GM21619 (cell line): ENCODE measurements around the gene SMOC2.

ENCODE experiments used
- ATAC-seq: cut with Tn5 transposase; IDR thresholded peaks from one replicate; pipeline ENCODE4 v1.9.1; 2021; ENCODE audit not compliant: unreplicated experiment

SMOC2 gene

DNA sequence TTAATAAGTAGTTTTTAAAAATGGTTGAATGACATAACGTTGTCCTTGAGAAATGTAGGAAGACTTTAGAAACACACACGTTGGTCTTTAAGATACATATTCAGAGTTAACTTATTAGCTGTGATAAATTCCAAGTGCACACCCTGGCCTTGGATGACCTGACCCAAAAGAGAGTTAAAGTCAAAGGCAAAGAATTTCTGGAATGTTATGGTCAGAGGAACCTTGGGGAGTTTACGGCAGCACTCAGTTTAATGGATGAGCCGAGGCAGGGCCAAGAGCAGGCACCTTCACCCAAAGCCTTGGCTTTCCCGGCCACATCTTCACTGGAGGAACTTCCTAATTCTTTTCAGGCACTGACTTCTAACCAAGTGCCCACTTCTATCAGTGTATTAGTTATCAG lies 200.5 kb downstream of the SMOC2 start:
- no peak for ATAC-seq

DNA sequence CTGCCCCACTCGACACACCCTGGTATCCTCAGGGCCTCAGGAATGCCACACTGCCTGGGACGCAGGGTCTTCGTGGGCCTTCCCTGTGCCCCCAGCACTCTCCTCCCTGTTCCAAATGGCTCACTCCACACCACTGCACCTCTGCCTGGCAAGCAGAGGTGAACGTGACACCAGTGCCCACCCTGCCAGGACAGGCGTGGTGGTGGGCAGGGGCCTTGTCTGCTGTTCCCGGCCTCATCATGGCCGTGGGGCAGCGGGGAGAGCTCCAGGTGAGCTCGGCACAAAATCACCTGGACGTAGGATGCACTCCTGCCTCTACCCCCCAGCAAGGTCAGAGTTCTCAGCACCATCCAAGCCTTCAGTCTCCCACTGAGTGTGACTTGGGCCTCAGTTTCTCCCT lies 202.4 kb downstream of the SMOC2 start:
- no peak for ATAC-seq

DNA sequence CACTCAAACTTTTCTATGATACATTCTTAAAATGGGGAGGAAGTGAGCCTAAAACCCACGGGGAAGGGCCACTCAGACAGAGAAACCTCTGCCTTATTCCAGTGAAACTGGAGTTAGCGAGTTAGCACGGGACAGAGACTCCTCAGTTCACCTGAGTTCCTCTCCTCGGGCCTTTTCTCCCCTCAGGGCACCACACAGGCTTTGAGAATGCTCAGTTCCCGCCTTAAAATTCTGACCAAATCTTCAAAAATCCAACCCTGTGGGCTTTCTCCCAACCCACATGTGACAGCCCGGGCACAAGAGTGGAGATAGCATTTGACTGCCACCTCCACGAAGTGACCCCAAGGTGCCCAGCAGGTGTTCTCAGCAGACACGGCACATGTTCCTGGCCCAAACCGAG lies 204.3 kb downstream of the SMOC2 start:
- ATAC-seq, result no peak

DNA sequence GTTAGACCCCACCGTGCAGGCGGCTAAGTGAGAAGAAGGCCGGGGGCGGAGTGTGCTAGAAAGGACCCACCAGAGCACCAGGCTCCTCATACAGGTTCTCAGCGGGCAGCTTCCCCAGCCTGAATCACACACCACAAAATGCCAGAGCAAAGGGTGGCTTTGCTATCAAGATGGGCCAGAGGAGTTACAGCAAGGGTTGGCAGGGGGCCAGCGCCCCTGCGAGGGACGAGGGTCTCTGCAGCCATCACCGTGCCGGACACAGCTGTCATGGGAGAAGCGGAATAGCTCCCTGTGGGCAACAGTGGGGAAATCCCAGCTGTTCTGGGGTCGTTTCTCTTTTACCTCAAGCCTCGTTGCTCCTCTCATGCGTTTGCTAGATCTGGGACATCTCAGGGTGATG lies 206.3 kb downstream of the SMOC2 start:
- ATAC-seq, result no peak

DNA sequence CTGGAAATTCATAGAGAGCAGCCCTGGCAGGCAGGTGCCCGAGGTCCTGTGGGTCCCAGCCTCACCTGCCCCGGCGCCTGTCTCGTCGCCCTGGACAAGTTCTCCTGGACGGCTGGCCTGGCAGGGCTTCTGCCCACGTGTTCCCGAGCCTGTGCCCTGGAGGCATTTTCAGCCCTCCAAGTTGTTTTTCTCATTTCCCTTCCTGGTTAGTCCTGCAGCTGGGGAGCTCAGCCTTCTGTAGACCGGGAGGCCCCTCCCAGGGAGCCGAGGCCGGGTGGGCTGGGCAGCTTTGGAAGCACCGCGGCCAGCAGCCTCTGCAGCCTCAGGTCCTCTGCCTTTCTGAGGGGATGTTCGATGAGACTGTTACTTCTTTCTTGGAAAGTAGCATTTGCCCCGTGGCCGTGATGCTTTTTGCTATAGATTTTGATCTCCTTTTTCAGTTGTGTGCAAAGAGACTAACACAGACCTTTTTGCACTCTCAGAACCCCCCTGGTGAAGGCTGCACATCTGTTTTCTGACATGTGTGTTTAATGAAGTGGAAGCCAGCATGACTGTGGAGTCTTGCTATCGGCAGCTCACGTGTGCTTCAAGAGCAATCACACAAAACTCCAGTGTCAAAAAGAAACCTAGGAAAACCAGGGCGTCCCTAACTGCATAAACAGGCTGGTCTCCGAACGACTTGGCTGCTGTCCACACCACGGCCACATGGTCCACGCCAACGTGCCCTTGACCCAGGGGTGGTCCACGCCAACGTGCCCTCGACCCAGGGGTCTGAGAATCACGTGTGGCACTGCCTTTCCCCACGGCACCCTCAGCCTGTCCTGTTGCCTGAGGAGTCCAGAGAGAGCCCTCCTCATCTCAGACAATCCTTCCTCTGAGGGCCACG lies 207.5 kb downstream of the SMOC2 start:
- no peak for ATAC-seq

DNA sequence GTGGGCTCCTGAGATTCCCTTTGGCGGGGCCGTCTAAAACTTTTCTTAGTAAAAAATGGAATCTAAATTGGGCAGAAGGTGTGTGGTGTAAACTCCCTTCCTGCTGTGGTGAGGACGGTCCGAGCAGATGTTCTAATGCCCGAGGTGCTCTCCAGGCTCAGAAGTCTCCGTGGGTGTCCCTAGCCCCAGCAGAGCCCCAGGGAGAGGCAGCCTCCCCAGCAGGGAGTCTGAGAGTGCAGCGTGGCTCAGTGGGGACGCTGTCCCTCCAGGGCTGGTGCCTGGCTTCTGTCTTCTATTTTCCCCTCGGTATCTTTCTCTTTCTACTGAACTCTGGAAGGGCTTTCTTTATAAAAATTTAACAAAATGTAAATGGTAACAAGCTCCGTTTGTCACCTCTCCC lies 208.2 kb downstream of the SMOC2 start:
- no peak for ATAC-seq

DNA sequence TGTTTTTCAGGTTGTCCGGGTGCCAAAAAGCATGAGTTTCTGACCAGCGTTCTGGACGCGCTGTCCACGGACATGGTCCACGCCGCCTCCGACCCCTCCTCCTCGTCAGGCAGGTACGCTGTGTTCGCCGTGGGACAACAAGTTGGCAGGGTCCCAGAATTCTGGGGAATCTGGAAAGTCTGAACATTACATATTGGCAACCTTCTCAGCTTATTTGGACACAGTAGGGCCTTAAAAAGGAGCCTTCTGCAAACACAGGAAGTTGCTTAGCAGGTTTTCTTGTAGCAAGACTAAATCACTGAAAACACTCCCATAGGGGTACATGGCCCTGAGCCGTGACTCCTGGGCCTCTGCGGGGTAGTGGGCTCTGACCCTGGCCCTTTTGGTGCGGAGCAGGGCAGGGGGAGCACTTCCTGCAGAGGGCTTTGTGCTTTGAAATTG lies 209.7 kb downstream of the SMOC2 start:
- ATAC-seq, result no peak

DNA sequence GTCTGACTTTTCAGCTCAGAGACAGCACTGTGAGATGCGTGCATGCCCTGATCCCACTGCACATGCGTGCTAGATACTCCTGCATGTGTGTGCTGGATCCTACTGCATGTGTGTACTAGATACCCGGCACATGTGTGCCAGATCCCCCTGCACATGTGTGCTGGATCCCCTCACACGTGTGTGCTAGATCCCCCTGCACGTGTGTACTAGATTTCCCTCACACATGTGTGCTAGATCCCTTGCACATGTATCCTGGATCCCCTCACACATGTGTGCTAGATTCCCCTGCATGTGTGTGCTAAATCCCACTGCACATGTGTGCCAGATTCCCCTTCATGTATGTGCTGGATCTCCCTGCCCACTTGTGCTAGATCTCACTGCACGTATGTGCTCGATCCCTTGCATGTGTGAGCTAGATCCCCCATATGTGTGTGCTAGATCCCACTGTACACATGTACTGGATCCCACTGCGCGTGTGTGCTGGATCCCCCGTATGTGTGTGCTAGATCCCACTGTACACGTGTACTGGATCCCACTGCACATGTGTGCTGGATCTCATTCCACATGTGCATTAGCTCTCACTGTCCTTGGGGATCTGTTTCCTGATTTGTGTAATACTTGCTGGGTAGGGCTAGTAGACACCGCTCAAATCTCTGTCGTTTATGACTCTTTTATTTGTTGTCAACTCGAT lies 214.6 kb downstream of the SMOC2 start:
- ATAC-seq, result no peak

DNA sequence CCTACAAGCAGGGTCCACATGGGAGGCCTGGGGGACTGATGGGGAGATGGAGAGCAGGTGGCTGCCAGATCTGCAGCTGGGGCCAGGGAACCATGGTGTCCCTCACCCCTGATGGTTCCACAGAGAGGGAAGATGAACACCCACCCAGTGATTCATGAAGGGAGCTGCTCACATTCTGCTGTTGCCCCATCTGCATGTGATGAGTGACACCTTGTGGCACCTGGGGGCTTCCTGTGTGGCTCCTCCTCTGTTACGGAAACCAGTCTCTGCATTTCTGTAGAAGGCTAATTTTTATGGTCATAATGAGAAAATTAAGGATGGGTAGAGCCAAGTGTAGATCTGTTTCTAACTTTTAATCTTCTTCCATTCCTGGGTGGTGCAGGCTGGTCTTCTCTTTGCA lies 217.1 kb downstream of the SMOC2 start:
- ATAC-seq, result no peak

DNA sequence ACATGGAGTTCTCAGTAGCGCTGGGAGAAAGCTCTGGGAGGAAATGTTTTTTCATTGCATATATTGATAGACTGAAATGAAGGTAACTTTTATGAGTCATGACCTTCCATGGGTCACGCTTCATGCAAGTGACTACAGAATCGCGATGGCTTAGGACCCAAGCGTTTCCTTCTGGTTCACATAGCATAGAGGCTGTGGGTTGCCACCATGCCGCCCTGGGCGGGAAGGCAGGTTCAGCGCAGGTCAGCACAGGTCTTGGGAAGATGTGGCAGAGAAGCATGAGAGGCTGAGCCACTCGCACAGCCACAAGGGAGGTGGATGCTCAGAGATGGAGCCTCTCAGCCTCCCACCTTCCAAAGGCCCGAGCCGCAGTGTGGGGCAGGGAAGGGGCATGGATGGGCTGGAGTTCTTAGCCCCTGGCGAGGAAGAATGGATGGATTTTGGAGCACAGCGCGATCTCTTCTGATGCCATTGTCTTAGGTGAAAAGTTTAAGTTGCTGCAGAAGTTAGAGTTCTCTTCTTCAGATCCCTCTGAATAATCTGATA lies 219.5 kb downstream of the SMOC2 start:
- no peak for ATAC-seq

DNA sequence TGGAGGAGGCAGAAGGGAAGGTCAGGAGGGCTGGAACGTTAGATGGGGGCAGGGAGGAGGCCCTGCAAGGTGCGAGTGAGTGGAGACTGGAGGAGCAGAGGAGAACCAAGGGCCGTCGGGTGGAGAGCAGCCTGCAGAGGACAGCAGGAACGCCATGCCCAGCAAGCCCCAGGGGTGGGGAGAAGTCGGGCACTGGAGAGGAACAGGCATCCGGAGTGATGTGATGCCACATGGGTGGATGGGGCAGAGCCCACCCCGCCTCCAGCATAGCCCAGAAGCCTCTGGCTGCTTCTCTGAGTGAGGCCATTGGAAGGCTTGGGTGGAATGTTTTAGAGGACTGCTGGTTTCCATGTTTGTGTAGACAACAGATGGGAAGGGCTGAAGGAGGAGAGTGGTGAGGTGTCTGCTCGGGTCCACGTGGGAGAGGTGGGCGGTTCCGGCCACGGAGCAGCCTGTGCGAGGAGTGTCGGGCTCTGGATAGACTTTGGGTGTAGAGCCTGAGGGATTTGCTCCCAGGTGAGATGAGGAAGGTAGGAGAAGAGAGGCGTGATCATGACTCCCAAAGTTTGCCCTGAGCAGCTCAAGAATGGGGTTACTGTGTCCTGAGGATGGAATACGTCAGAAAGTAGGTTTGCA lies 221.4 kb downstream of the SMOC2 start:
- ATAC-seq, result no peak

DNA sequence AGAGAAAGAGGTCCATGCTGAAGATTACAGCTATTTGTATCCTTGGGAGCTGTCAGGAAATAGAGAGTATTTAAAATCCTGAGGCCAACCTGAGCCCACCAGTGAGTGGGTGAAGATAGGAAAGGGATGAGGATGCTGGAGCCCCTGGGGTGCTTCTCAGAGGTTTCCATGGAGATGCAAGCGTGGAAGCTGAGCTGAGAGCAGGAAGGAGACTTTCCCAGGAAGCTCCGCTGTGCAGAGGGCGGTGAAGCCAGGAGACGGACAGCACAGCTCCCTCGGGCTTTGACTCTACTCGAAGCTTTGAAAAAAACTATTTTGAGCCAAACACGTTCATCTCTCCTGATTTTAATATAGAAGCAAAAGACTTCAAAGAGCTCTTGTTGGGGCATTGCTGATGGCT lies 222.1 kb downstream of the SMOC2 start:
- no peak for ATAC-seq

DNA sequence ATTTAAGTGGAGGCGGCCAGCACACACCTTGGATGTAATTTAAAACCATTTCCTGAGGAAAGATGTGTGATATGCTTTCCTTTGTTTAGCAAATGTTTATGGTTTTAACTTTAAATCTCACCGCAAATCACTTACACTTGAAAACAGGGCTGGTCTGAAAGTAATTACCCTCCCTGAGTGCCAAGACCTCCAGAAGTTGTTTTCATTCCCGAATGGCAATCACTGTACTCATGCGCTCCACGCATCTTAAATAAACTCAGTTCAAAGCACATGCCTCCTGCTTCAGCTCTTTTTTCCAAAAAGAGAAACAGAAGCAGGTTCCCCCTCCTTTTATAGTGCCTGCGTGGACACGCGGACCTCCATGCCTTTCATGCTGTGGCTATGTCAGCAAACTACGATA lies 224.0 kb downstream of the SMOC2 start:
- ATAC-seq, result no peak

DNA sequence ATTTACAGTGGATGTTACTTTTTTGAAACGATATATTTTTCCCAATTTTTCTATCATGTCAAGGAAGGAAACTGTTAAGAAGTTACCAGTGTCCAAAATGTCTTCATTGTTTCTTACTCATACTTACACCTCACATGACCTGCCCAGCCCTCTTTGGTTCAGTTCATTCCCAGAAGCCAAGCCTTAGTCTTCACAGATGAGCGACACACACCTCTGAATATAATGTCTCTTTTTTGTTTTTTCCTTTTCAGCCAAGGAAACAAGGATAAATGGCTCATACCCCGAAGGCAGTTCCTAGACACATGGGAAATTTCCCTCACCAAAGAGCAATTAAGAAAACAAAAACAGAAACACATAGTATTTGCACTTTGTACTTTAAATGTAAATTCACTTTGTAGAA lies 225.2 kb downstream of the SMOC2 start:
- no peak for ATAC-seq

DNA sequence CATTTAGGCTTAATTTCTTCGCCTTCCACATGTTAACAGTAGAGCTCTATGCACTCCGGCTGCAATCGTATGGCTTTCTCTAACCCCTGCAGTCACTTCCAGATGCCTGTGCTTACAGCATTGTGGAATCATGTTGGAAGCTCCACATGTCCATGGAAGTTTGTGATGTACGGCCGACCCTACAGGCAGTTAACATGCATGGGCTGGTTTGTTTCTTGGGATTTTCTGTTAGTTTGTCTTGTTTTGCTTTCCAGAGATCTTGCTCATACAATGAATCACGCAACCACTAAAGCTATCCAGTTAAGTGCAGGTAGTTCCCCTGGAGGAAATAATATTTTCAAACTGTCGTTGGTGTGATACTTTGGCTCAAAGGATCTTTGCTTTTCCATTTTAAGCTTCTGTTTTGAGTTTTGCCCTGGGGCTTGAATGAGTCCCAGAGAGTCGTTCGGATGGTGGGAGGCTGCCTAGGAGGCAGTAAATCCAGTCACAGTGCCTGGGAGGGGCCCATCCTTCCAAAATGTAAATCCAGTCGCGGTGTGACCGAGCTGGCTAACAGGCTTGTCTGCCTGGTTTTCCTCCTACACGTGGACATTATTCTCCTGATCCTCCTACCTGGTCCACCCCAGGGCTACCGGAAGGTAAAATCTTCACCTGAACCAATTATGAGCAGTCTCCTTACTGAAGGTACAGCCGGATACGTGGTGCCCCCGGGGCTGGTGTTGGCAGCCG lies 225.9 kb downstream of the SMOC2 start:
- no peak for ATAC-seq

DNA sequence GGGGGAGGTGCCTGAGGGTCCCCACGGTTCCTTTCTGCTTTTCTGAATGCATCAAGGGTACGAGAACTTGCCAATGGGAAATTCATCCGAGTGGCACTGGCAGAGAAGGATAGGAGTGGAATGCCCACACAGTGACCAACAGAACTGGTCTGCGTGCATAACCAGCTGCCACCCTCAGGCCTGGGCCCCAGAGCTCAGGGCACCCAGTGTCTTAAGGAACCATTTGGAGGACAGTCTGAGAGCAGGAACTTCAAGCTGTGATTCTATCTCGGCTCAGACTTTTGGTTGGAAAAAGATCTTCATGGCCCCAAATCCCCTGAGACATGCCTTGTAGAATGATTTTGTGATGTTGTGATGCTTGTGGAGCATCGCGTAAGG lies 226.4 kb downstream of the SMOC2 start:
- ATAC-seq, result no peak

DNA sequence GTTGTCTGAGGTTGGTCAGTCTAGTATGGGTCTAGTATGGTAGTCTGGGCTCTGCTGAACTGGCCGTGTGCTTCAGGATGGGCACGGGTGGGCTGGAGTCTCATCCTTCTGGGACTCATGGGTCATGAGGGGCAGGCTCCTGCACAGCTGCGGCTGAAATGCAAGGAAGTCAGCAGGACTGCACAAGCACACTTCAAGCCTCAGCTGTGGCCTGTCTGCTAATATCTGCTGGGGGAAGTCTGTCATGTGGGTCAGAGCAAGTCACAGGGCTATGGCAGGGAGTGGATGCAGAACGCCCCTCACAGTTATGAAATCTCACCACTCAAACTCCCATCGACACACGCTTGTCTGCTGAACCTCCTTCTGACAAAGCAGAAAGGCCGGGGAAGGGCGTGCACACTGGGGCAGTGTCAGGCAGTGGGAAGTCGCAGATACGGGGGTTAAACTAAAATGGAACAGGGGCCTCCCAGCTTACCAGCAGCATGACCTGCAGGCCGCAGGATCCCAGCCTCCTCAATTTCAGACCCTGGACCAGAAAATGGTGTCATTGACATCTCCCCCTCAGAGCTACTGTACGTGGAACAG lies 229.5 kb downstream of the SMOC2 start:
- ATAC-seq, result no peak

DNA sequence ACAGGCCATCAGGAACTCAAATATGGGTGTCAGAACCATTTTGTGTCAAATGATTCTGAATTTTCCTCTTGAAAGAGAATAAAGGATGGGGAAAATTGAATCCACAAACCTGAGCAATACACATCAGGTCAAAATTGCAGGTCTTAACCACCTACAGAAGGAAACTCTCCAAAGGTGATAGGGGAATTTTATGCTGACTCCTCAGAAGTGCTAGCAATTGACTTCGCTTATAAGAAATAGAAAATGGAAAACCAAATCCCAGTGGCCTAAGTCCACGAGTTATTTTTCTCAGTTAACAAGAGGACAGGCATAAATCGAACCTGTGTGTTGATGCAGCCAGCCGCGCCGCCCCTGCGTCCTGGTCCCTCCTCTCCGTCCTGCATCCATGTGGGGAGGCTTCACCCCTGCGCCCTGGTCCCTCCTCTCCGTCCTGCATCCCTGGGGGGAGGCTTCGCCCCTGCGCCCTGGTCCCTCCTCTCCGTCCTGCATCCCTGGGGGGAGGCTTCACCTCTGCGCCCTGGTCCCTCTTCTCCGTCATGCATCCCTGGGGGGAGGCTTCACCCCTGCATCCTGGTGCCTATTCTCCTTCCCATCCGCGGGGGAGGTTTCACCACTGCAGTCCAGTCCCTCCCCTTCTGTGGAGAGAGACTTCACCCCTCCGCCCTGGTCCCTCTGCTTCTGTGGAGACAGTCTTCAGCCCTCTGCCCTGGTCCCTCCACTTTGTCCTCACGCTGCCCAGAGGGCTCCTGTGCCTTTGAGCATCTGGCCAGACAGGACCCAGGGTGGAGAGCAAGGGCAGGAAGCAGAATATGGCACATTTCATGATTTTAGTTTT lies 230.3 kb downstream of the SMOC2 start:
- ATAC-seq, result no peak

DNA sequence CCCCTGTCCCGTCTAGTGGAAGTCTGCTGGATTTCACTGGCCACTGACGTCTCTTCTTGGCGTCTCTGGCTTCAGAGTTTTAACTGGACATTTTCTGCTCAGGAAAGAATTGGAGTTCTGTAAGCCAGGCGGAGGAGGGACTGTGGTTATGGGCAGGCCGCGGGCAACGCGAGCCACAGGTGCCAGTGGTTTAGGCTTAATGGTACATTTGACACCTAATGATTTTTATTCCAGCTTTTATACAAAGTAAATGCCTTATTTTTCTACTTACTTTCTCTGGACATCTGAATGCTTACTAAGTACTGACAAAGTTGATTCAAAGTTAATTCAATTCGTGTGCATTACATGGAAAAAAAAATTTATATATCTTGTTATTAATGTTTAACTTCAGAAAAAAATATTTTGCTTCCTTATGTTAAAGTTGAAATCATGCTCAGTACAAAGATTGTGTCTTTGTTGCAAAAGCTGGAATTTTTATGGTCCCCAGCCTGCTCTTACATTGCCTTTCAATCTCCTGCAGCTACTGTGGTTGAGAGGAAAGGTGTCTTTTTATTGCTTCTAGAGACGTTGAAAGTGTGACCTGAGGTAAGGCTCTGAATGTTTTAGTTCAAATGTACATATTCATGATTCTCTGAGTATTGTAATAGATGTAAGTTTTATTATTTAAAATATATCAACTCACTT lies 231.0 kb downstream of the SMOC2 start:
- ATAC-seq, result no peak
